T47D (cell line): ENCODE measurements around the gene WDR27.
"Not testable (repeated sequence)": the region's sequence is repeated elsewhere in the genome, so short reads cannot be mapped to it uniquely, and the experiment has no call there.

ENCODE experiments used
- DNase-seq, 2 experiments: peaks; one replicate each; pipeline versions ENCODE4 v3.0.0 to v3.0.0-alpha.2; 2011 to 2012; ENCODE audit warnings: low read depth in 1 of 2, low spot score in 1 of 2
- JUND ChIP-seq: IDR thresholded peaks from 2 replicates; pipeline ENCODE4 v1.6.1; 2012; ENCODE audit warnings: low read depth
- in situ Hi-C: cut with HindIII; loops from 2 replicates; pipeline ENCODE4 v1.10.0; 2016; ENCODE audit warnings: low sequenced_read_pairs, low pct_unique_long_range_greater_than_20kb

WDR27 gene

GRCh38 chr6:169723991-169724493, 22.2 kb upstream of the WDR27 start:
- TF ChIP-seq JUND: no peak
- in situ Hi-C loops: no loop called here
- peak; percentile 28 for DNase-seq

DNA sequence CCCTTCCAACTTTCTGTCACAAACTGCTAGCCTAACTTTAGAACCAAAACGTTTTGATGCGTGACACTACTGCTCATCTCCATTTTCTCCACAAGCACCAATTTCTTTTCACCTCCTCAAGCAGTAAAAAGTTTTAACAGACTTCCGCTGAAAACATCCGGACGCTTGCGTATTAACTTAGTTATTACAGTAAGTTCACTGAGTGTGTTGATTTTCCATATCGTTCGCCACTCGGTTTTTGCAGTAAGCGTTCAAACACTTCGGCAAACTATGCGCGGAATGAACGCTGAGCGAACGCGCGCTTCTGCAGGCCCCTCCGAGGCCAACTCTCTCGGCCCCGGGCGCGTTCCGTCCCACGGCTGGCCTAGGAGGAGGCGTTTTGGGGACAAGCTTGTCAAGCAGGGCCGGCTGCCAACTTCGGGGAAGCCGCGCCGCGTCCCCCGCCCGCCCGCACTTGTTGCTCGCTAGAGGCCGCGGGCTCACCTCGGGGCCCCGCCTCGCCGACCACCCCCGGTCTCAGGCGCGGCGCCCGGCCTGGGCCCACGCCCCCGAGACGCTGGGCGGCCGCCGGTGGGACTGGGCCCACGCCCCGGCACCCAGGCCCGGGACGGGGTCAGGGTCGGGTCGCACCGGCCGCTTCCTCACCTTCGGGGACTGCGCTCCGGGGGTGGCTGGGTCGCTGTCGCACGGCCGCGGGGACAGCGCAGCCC, 21.5 kb upstream of the WDR27 start:
- in situ Hi-C loops: no loop called here
- TF ChIP-seq JUND: no peak
- peak; percentile 39 to 72 for DNase-seq

GRCh38 chr6:169722362-169723199, 20.8 kb upstream of the WDR27 start:
- TF ChIP-seq JUND: no peak
- in situ Hi-C loops: no loop called here
- peak; percentile 22 to 33 for DNase-seq

GRCh38 chr6:169720207-169720855, 18.5 kb upstream of the WDR27 start:
- no peak for DNase-seq
- in situ Hi-C loops: no loop called here

DNA sequence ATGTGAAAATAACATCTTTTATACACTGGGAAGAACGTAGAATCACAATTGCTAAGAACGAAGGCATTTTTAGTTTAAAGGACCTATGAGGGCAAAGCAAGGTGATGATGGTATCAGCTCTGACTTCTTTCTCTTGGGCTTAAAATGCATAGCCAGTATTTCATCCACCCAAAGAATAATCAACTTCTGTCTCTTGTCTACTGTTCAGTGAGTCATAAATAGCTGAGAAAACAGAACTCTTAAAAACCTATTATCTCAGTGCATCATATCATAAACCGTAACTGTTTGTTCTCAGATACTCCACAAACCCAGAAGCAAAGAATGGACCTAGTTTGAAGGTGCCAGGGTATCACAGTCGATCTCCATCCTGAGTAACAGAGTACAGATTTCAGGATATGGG, 17.3 kb upstream of the WDR27 start:
- no peak for DNase-seq
- no peak for TF ChIP-seq JUND
- in situ Hi-C loops: no loop called here

More at GRCh38 chr6:169720207-169720855, 18.5 kb upstream of the WDR27 start:
- no peak for TF ChIP-seq JUND

GRCh38 chr6:169714595-169714994, 12.8 kb upstream of the WDR27 start:
- no peak for DNase-seq
- in situ Hi-C loops: no loop called here
- TF ChIP-seq JUND: no peak

- in situ Hi-C loops: no loop called here
- no peak for TF ChIP-seq JUND
- DNase-seq: no peak
Observed at GRCh38 chr6:169714178-169714577, 12.3 kb upstream of the WDR27 start.

DNA sequence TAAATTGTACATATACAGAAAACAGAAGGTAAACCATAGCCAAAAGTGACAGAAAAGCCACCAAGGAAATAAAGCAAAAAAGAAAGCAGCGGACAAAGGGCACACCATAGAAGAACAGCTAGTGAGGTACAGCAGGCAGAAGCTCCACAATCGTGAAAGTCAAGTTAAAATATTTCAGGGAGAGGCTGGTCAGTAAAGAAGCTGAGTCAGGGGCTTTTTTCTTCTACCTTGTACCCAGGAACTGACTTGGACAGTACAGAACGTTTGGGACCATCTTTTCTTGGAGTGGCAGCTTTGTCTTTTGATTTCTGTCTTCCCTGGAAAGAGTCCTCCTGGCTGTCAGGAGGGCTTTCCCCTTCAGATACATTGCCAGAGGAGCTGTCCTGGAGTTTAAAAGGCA, 8.2 kb upstream of the WDR27 start:
- TF ChIP-seq JUND: no peak
- in situ Hi-C loops: no loop called here
- no peak for DNase-seq

GRCh38 chr6:169709293-169709692, 7.5 kb upstream of the WDR27 start:
- TF ChIP-seq JUND: no peak
- no peak for DNase-seq
- in situ Hi-C loops: no loop called here

GRCh38 chr6:169707772-169708171, 5.9 kb upstream of the WDR27 start:
- no peak for DNase-seq

GRCh38 chr6:169702840-169703246, 1.0 kb upstream of the WDR27 start:
- in situ Hi-C loops: no loop called here
- no peak for TF ChIP-seq JUND
- no peak for DNase-seq

More at GRCh38 chr6:169707772-169708171, 5.9 kb upstream of the WDR27 start:
- in situ Hi-C loops: no loop called here
- TF ChIP-seq JUND: no peak

DNA sequence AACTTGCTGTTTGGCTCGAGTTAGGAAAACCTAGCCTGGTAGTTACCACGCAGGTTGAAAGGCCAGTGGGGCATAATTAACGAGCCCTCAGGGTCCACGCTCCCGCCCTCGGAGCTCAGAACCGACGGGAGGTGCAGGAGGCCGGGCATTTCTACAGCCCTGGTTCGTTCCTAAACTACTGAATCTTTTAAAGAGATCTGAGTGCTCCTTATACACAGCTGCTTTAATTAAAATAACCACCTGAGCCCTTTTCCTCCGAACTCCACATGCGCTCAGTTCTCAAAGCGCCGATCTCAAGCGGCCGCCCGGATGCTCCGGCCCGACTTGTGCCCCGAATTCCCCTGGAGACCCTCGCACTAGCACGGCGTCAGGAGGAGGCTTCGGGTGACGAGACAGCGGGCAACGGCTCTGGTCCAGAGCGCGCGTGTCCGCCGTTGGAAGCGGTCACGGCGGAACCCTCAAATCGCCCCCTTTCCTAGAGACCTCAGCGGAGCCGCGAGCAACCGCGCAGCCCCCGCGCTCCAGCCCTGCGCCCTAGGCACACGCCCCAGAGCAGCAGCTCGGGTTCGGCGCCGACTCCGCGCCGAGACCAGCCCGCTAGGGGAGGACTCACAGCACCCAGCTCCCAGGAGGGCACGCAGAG, 397 bp downstream of the WDR27 start:
- in situ Hi-C loops: no loop called here
- DNase-seq: peak in 1 of 2 experiments; percentile 15
- no peak for TF ChIP-seq JUND

DNA sequence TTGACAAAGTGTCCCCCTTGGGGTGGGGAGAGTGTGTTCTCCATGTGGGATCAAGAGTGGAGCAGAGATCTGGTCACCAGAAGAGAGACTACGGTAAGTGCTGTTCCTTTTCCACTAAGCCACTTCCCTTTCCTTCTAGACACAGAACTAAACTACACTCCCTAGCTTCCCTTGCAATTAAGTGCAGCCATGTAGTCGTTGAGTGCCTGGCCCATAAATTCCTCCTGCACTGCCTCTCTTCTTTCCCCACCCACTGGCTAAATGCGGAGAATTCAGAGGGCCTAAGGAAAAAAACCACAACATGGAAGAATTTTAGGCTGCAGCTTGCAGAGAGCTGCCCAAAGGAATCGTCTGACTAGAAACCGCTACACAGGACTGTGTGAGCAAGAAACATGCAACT, 1.5 kb downstream of the WDR27 start:
- no peak for DNase-seq
- in situ Hi-C loops: no loop called here
- TF ChIP-seq JUND: no peak

GRCh38 chr6:169697115-169697514, 4.7 kb downstream of the WDR27 start:
- peak in 1 of 2 experiments; percentile 36 for DNase-seq

More at GRCh38 chr6:169697115-169697514, 4.7 kb downstream of the WDR27 start:
- in situ Hi-C loops: not testable (repeated sequence)
